Colon (tissue), 2 donors: ENCODE measurements around the gene NAPB.

Experiments
- FAIRE-seq: peaks from 2 replicates; lab custom pipeline; 2012; peaks lifted over from hg19 to GRCh38; lab: Jason Lieb, UNC
- donor health status: control.
- donor health status: control.

NAPB gene

GRCh38 chr20:23404196-23404595 is 17.1 kb downstream of the NAPB start:
- no peak for FAIRE-seq

GRCh38 chr20:23403751-23404150 is 17.5 kb downstream of the NAPB start:
- FAIRE-seq: no peak

GRCh38 chr20:23401051-23401450 is 20.2 kb downstream of the NAPB start:
- FAIRE-seq: no peak

- no peak for FAIRE-seq
Measured at GRCh38 chr20:23399568-23400241, 21.6 kb downstream of the NAPB start.

- no peak for FAIRE-seq
Measured at GRCh38 chr20:23397961-23398360, 23.3 kb downstream of the NAPB start.

GRCh38 chr20:23396950-23397627 is 24.2 kb downstream of the NAPB start:
- no peak for FAIRE-seq

GRCh38 chr20:23393996-23394775 is 27.1 kb downstream of the NAPB start:
- no peak for FAIRE-seq

GRCh38 chr20:23391707-23392310 is 29.5 kb downstream of the NAPB start:
- no peak for FAIRE-seq

GRCh38 chr20:23390091-23390774 is 31.1 kb downstream of the NAPB start:
- no peak for FAIRE-seq

- FAIRE-seq: no peak
Measured at GRCh38 chr20:23387118-23387443, 34.2 kb downstream of the NAPB start.

- FAIRE-seq: no peak
Measured at GRCh38 chr20:23386304-23387117, 34.8 kb downstream of the NAPB start.

GRCh38 chr20:23381876-23382275 is 39.4 kb downstream of the NAPB start:
- FAIRE-seq: no peak

- FAIRE-seq: no peak
Measured at GRCh38 chr20:23379772-23380171, 41.5 kb downstream of the NAPB start.

GRCh38 chr20:23375827-23376226 is 45.5 kb downstream of the NAPB start:
- FAIRE-seq: no peak

GRCh38 chr20:23374441-23374840 is 46.8 kb downstream of the NAPB start:
- FAIRE-seq: no peak

- no peak for FAIRE-seq
Measured at GRCh38 chr20:23371496-23371895, 49.8 kb downstream of the NAPB start.

GRCh38 chr20:23370873-23371272 is 50.4 kb downstream of the NAPB start:
- FAIRE-seq: no peak

GRCh38 chr20:23370274-23370673 is 51.0 kb downstream of the NAPB start:
- FAIRE-seq: no peak

GRCh38 chr20:23369072-23369823 is 52.0 kb downstream of the NAPB start:
- no peak for FAIRE-seq

GRCh38 chr20:23368316-23369071 is 52.8 kb downstream of the NAPB start:
- no peak for FAIRE-seq
